Caco-2 (cell line): ENCODE data around the gene DPH2. TPM values are rescaled to one million over a fixed set of nuclear protein-coding genes. Genes with fewer than 3 reads are reported as not detected.

Source experiments
- BruUV-seq: library from RNA; stranded (reverse); fragments of 400-500 nt; replicated peaks from 2 replicates; lab custom pipeline; 2021; lab: Mats Ljungman, UMichigan
- CTCF ChIA-PET: fragments of 300-600 bp; sonication (Branson Sonifier 250); formaldehyde crosslinking; loops from one replicate; lab custom pipeline; 2022; ENCODE audit warnings: antibody characterized with exemption; lab: Charles Lee
- POLR2A ChIA-PET: fragments of 300-600 bp; sonication (Branson Sonifier 250); formaldehyde crosslinking; loops from one replicate; lab custom pipeline; 2022; ENCODE audit warnings: antibody characterized with exemption; lab: Charles Lee
- DNase-seq, 2 experiments: peaks; one replicate each; pipeline versions ENCODE4 v3.0.0 to v3.0.0-alpha.2; 2020 to 2022
- H3K27me3 ChIP-seq: replicated peaks from 2 replicates; pipeline ENCODE4 v1.6.0; 2011; ENCODE audit warnings: low read length; ENCODE audit not compliant: control insufficient read depth, insufficient read depth
- H3K36me3 ChIP-seq: 2 replicates; pipeline ENCODE4 v1.5.1; 2011; ENCODE audit warnings: low read length; ENCODE audit not compliant: control insufficient read depth, insufficient read depth
- H3K4me1 ChIP-seq: fragments of 250-450 bp; sonication (Bioruptor Pico); 2 replicates; pipeline ENCODE4 v1.5.1; 2020; ENCODE audit warnings: mild to moderate bottlenecking
- H3K4me3 ChIP-seq: 2 replicates; pipeline ENCODE4 v1.5.1; 2011; ENCODE audit warnings: low read depth, mild to moderate bottlenecking, control low read depth, low read length
- H3K9me3 ChIP-seq: fragments of 250-450 bp; sonication (Bioruptor Pico); 2 replicates; pipeline ENCODE4 v1.5.1; 2020; ENCODE audit warnings: mild to moderate bottlenecking, moderate library complexity
- H3K27ac Mint-ChIP-seq: one replicate; pipeline ENCODE4 v1.8.0; 2022; ENCODE audit warnings: mixed read lengths; ENCODE audit not compliant: unreplicated experiment
- H3K27me3 Mint-ChIP-seq: one replicate; pipeline ENCODE4 v1.8.0; 2022; ENCODE audit warnings: mixed read lengths; ENCODE audit not compliant: insufficient read depth, unreplicated experiment
- H3K36me3 Mint-ChIP-seq: one replicate; pipeline ENCODE4 v1.8.0; 2022; ENCODE audit warnings: mild to moderate bottlenecking, mixed read lengths; ENCODE audit not compliant: insufficient read depth, unreplicated experiment
- H3K4me1 Mint-ChIP-seq: one replicate; pipeline ENCODE4 v1.8.0; 2022; ENCODE audit warnings: low read depth, mixed read lengths; ENCODE audit not compliant: unreplicated experiment
- H3K4me3 Mint-ChIP-seq: one replicate; pipeline ENCODE4 v1.8.0; 2022; ENCODE audit warnings: mild to moderate bottlenecking, moderate library complexity, mixed read lengths; ENCODE audit not compliant: unreplicated experiment
- H3K9me3 Mint-ChIP-seq: one replicate; pipeline ENCODE4 v1.8.0; 2022; ENCODE audit warnings: mixed read lengths; ENCODE audit not compliant: unreplicated experiment
- intact Hi-C: fragments of 100-400 bp; cut with micrococcal nuclease; formaldehyde crosslinking; loops from one replicate; pipeline ENCODE4 v1.10.0; 2022; ENCODE audit not compliant: unreplicated experiment
- total RNA-seq: library from RNA; stranded (reverse); gene quantifications from 2 replicates; pipeline ENCODE4 v1.2.3, GENCODE V29; 2022
- TF ChIP-seq, protein P1 (sequence below), 2 experiments: fragments of 200-600 bp in 1 of 2; IDR thresholded peaks; 1 replicate in 1 of 2; 2 replicates in 1 of 2; pipeline versions ENCODE4 v1.5.1 to v1.8.0; 2011 to 2022; ENCODE audit warnings: antibody characterized with exemption in 1 of 2, control low read depth in 1 of 2, inconsistent platforms in 1 of 2, low read depth in 1 of 2, low read length in 1 of 2, mild to moderate bottlenecking in 1 of 2, moderate library complexity in 1 of 2; ENCODE audit not compliant: insufficient read depth in 1 of 2, severe bottlenecking in 1 of 2, unreplicated experiment in 1 of 2

DPH2 gene
- total RNA-seq, 1 experiment from 2014 or later: 29.0 TPM

DNA sequence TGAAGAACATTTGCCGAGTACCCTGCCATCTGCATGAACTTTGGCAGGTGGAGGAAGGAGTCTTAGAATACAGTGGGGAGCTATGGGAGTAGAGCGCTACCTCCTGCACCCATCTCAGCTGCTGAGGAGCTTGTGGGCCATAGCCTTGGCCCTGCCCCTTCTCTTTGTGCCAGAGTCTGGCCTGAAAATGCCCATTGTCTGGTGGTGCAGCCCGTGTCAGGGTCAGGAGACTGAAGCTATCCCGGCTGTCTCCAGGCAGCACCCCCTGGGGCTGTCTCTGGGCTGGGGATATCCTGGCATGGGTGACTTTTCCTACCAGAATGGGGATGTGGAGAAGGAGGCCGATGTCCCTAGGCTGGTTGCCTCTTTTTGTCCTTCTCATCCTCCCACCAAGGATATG lies 15.8 kb upstream of the DPH2 start:
- CTCF ChIA-PET: interaction anchor here (0.6 kb wide), 1 partner anchor 146 kb away, joined by 3 read pairs; no protein-coding TSS in a partner anchor
- no peak for DNase-seq
- Mint-ChIP-seq H3K27ac (no peak overlapping the region), H3K36me3 (no peaks in the 10 kb centered on the region), H3K4me3 (no peak overlapping the region), H3K27me3 (no peaks in the 10 kb centered on the region), H3K9me3 (no peaks in the 10 kb centered on the region), H3K4me1 (no peaks in the 10 kb centered on the region)
- Histone ChIP-seq H3K36me3 (no peaks in the 10 kb centered on the region), H3K4me3 (no peak overlapping the region), H3K27me3 (no peaks in the 10 kb centered on the region), H3K9me3 (no peaks in the 10 kb centered on the region), H3K4me1 (no peaks in the 10 kb centered on the region)
- intact Hi-C loops: no loop called here
- TF ChIP-seq, protein P1, sequence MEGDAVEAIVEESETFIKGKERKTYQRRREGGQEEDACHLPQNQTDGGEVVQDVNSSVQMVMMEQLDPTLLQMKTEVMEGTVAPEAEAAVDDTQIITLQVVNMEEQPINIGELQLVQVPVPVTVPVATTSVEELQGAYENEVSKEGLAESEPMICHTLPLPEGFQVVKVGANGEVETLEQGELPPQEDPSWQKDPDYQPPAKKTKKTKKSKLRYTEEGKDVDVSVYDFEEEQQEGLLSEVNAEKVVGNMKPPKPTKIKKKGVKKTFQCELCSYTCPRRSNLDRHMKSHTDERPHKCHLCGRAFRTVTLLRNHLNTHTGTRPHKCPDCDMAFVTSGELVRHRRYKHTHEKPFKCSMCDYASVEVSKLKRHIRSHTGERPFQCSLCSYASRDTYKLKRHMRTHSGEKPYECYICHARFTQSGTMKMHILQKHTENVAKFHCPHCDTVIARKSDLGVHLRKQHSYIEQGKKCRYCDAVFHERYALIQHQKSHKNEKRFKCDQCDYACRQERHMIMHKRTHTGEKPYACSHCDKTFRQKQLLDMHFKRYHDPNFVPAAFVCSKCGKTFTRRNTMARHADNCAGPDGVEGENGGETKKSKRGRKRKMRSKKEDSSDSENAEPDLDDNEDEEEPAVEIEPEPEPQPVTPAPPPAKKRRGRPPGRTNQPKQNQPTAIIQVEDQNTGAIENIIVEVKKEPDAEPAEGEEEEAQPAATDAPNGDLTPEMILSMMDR (IDR thresholded peaks at IDR 0.05; ENCODE audit: insufficient read depth in 1 of 2, low read depth in 1 of 2, low read length in 1 of 2, severe bottlenecking in 1 of 2, unreplicated experiment in 1 of 2): no peak
- POLR2A ChIA-PET: no interaction called here
- no TSS peak for BruUV-seq

DNA sequence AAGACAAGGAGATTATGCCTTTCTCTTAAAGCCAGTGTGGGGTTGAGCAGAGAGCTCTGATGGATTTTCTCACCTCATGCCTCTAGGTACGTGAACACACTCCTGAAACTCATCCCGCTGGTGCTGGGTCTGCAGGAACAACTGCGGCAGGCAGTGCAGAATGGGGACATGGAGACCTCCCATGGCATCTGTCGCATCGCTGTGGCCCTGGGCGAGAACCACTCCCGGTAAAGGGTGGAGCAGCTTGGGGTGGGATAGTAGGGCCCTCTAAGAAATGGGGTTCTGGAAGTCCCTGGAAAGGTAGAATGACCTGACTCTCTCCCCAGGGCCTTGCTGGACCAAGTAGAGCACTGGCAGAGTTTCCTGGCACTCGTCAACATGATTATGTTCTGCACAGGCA lies 13.6 kb upstream of the DPH2 start:
- POLR2A ChIA-PET: no interaction called here
- no peaks in the 10 kb centered on the region for H3K27me3 ChIP-seq
- TF ChIP-seq, protein P1 (IDR thresholded peaks at IDR 0.05; ENCODE audit: insufficient read depth in 1 of 2, low read depth in 1 of 2, low read length in 1 of 2, severe bottlenecking in 1 of 2, unreplicated experiment in 1 of 2): no peak
- Mint-ChIP-seq H3K27ac (no peak overlapping the region), H3K27me3 (no peaks in the 10 kb centered on the region), H3K9me3 (no peaks in the 10 kb centered on the region), H3K36me3 (no peaks in the 10 kb centered on the region), H3K4me1 (no peaks in the 10 kb centered on the region), H3K4me3 (no peak overlapping the region)
- no peak for DNase-seq
- no peaks in the 10 kb centered on the region for H3K36me3 ChIP-seq
- H3K4me3 ChIP-seq: no peak overlapping the region
- CTCF ChIA-PET: no interaction called here
- H3K9me3 ChIP-seq: no peaks in the 10 kb centered on the region
- intact Hi-C loops: no loop called here
- no peaks in the 10 kb centered on the region for H3K4me1 ChIP-seq
- BruUV-seq: no TSS peak

DNA sequence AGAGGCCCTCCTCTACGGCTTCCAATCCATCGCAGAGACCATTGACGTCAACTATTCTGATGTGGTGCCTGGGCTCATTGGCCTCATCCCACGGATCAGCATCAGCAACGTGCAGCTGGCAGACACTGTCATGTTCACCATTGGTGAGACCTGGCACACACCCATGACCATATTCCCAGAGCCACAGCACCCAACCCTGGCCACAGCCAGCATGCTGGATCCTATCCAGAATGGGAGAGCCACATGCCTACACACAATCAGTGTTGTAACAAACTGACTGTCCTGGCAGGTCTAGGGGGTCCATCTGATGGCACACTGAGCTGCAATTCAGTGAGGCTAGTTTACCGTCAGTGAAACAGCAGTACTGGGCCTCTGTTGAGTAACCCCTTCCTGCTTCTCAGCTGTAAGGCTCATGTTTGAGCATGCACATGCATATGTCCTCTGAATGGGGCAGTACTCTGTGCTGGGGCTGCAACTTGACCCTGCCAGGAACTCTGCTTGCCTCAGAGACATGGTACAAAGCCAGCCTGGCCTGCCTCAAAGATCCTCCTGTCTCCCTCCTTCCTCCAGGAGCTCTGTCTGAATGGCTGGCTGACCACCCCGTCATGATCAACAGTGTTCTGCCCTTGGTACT lies 12.3 kb upstream of the DPH2 start:
- POLR2A ChIA-PET: no interaction called here
- H3K9me3 ChIP-seq: no peaks in the 10 kb centered on the region
- intact Hi-C loops: no loop called here
- Mint-ChIP-seq H3K4me3 (no peak overlapping the region), H3K27ac (no peak overlapping the region), H3K27me3 (no peaks in the 10 kb centered on the region), H3K9me3 (no peaks in the 10 kb centered on the region), H3K36me3 (no peaks in the 10 kb centered on the region), H3K4me1 (no peaks in the 10 kb centered on the region)
- no peak for DNase-seq
- H3K4me3 ChIP-seq: no peak overlapping the region
- CTCF ChIA-PET: no interaction called here
- TF ChIP-seq, protein P1 (IDR thresholded peaks at IDR 0.05; ENCODE audit: insufficient read depth in 1 of 2, low read depth in 1 of 2, low read length in 1 of 2, severe bottlenecking in 1 of 2, unreplicated experiment in 1 of 2): no peak
- BruUV-seq: no TSS peak
- no peaks in the 10 kb centered on the region for H3K36me3 ChIP-seq
- no peaks in the 10 kb centered on the region for H3K4me1 ChIP-seq
- no peaks in the 10 kb centered on the region for H3K27me3 ChIP-seq
